Activated naive CD4-positive, alpha-beta T cell treated with anti-CD3 and anti-CD28 coated beads for 36 hours (primary cell): ENCODE data around the gene SCNN1G. TPM values are rescaled to one million over a fixed set of nuclear protein-coding genes. Genes with fewer than 3 reads are reported as not detected.

Experiments used
- CTCF ChIA-PET: fragments of 350-600 bp; sonication (Branson Sonifier 250); formaldehyde crosslinking; loops from one replicate; lab custom pipeline; 2021; ENCODE audit warnings: antibody characterized with exemption; lab: Charles Lee
- DNase-seq: peaks from one replicate; pipeline ENCODE4 v3.0.0-alpha.2; 2020
- H3K27ac Mint-ChIP-seq: one replicate; pipeline ENCODE4 v1.8.0; 2021; ENCODE audit warnings: mild to moderate bottlenecking, mixed read lengths
- H3K27me3 Mint-ChIP-seq: one replicate; pipeline ENCODE4 v1.8.0; 2021; ENCODE audit warnings: low read depth, mixed read lengths
- H3K36me3 Mint-ChIP-seq: one replicate; pipeline ENCODE4 v1.8.0; 2021; ENCODE audit warnings: low read depth, mixed read lengths
- H3K4me1 Mint-ChIP-seq: one replicate; pipeline ENCODE4 v1.8.0; 2021; ENCODE audit warnings: low read depth, mixed read lengths
- H3K4me3 Mint-ChIP-seq: one replicate; pipeline ENCODE4 v1.8.0; 2021; ENCODE audit warnings: mild to moderate bottlenecking, moderate library complexity, mixed read lengths
- H3K9me3 Mint-ChIP-seq: one replicate; pipeline ENCODE4 v1.8.0; 2021; ENCODE audit warnings: mixed read lengths
- intact Hi-C: fragments of 100-400 bp; cut with micrococcal nuclease; formaldehyde crosslinking; loops from one replicate; pipeline ENCODE4 v1.15.1; 2023
- total RNA-seq, 2 experiments: library from RNA; stranded (reverse); gene quantifications; one replicate each; pipeline ENCODE4 v1.2.3, GENCODE V29; 2021

SCNN1G gene
- total RNA-seq, 2 experiments from 2014 or later: not detected

DNA sequence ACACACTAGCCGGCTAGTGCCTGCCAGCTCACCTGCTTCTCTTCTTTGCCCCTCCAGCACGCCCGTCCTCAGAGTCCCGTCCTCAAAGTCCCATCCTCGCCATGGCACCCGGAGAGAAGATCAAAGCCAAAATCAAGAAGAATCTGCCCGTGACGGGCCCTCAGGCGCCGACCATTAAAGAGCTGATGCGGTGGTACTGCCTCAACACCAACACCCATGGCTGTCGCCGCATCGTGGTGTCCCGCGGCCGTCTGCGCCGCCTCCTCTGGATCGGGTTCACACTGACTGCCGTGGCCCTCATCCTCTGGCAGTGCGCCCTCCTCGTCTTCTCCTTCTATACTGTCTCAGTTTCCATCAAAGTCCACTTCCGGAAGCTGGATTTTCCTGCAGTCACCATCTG, 3.6 kb downstream of the SCNN1G start:
- CTCF ChIA-PET: interaction anchor here (1.8 kb wide), 1 partner anchor 248 kb away, joined by 7 read pairs; no protein-coding TSS in a partner anchor
- Mint-ChIP-seq H3K27me3 (peaks cover 51% of the 10 kb centered on the region), H3K4me1 (peaks cover 7% of the 10 kb centered on the region), H3K27ac (no peak overlapping the region), H3K9me3 (no peaks in the 10 kb centered on the region), H3K36me3 (no peaks in the 10 kb centered on the region), H3K4me3 (no peak overlapping the region)
- intact Hi-C loops: no loop called here
- no peak for DNase-seq

DNA sequence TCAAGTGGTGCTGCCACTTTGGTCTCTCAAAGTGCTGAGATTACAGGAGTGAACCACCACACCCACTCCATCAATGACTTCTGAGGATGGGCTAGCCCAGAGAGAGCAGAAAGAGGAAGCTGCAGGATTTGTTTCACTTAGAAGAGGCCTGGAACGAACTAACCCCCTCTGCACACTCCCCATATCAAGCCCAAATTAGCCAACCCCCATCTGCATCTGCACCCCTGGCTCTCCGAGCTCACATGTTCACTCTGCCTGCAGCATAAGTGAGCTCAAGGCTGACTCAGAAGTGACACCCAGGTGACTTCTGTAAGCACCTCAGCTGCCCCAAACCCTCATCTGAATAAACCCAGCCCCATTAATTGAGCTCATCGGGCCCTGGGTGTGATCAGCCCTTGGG, 4.8 kb downstream of the SCNN1G start:
- Mint-ChIP-seq H3K36me3 (no peaks in the 10 kb centered on the region), H3K4me3 (no peak overlapping the region), H3K9me3 (no peaks in the 10 kb centered on the region), H3K4me1 (peaks cover under 1% of the 10 kb centered on the region), H3K27me3 (peaks cover 41% of the 10 kb centered on the region), H3K27ac (no peak overlapping the region)
- intact Hi-C loops: no loop called here
- DNase-seq: no peak
- CTCF ChIA-PET: interaction anchor here (0.7 to 1.8 kb wide), 2 partner anchors 247 to 249 kb away, joined by 3 to 7 read pairs; no protein-coding TSS in a partner anchor

DNA sequence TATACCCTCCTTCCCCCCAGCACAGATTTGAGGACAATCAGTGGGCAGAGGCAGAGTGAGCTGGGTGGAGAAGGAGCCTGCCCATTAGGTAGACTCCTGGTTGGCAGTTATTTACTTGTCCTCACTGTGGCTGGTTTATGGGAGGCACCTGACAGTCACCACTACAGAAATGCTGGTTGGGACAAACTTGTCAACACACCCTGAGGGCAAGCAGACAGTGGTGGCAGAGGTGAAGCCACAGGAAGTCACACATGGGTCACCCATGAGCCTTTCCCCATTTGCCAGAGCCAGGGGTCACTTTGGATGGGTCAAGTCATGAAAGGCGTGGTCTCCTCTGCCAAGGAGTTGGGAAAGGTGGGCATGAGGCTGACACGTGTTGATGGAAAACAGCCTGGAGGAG, 6.4 kb downstream of the SCNN1G start:
- intact Hi-C loops: no loop called here
- Mint-ChIP-seq H3K27me3 (peaks cover 37% of the 10 kb centered on the region), H3K36me3 (no peaks in the 10 kb centered on the region), H3K9me3 (no peaks in the 10 kb centered on the region), H3K4me3 (no peak overlapping the region), H3K4me1 (no peaks in the 10 kb centered on the region), H3K27ac (no peak overlapping the region)
- DNase-seq: no peak
- CTCF ChIA-PET: no interaction called here

DNA sequence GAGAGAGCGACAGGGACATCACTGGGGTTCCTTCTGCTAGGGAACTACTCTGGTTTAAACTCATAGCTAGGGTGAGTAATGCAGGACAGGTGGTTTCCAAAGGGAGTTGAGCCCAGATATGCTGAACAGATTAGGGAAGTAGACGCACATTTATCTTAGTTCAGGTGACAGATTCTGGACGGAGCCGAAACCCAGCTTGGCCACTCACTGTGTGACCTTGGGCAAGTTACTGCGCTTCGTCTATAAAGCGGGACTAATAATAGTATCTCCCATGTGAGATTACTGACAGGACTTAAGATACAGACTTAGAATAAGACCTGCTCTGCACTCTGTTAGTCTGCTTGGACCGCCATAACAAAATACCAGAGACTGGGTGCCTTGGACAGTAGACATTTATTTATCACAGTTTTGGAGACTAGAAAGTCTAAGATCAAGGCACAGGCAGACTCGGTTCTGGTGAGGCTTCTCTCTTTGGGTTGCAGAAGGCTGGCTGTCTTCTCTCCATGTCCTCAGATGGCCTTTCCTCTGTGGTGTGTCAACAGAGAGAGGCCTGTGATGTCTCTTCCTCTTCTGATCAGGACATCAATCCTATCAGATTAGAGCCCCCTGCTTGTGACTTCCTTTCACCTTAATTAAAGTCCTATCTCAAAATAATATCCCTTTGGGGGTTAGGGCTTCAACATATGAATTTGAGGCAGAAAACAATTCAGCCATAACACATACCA, 12.1 kb downstream of the SCNN1G start:
- DNase-seq: no peak
- intact Hi-C loops: no loop called here
- H3K36me3 Mint-ChIP-seq: no peaks in the 10 kb centered on the region
- H3K27me3 Mint-ChIP-seq: peaks cover 4% of the 10 kb centered on the region
- H3K4me3 Mint-ChIP-seq: no peak overlapping the region
- H3K4me1 Mint-ChIP-seq: no peaks in the 10 kb centered on the region
- H3K27ac Mint-ChIP-seq: no peak overlapping the region
- CTCF ChIA-PET: no interaction called here
- H3K9me3 Mint-ChIP-seq: no peaks in the 10 kb centered on the region

DNA sequence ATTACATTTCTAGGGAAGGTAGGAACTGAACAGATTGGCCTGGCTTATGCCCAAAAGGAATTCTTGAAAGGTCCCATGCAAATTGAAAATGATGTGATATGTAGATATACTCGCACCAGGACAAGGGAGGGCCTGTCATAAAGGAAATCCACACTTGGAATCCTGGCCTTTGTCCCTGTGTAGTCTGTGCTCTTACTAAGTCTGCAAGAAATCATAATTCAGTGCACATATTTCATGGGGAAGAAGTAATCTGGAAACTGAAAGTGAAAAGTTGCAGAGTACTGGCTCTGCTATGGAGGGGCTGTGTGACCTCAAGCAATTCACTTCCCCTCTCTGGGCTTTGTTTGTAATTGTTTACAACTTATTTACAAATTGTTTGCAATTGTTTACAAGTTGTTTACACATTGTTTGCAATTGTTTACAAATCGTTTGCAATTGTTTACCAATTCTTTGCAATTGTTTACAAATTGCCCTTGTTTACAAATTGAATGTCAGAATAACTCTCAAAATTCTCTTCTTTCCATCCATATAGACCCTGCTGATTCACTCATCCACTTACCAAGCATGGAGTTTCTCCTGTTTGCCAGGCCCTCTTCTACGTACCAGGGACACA, 12.9 kb downstream of the SCNN1G start:
- Mint-ChIP-seq H3K27me3 (peaks cover 6% of the 10 kb centered on the region), H3K36me3 (no peaks in the 10 kb centered on the region), H3K4me3 (no peak overlapping the region), H3K27ac (no peak overlapping the region), H3K9me3 (no peaks in the 10 kb centered on the region), H3K4me1 (no peaks in the 10 kb centered on the region)
- intact Hi-C loops: no loop called here
- DNase-seq: no peak
- CTCF ChIA-PET: no interaction called here

DNA sequence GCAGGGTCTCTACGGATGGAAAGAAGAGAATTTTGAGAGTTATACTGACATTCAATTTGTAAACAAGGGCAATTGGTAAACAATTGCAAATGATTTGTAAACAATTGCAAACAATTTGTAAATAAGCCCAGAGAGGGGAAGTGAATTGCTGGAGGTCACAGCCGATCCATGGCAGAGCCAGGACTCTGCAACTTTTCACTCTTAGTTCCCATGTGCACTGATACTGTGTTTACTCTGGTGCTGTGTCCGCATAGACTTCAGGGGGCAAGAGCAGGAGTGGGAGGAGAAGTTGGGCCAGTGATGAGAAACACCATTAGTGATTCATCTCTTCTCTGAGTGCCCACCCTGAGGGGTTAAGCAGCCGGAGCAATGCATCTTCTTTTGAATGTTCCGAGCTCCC, 14.0 kb downstream of the SCNN1G start:
- intact Hi-C loops: no loop called here
- DNase-seq: no peak
- no peaks in the 10 kb centered on the region for H3K9me3 Mint-ChIP-seq
- no peaks in the 10 kb centered on the region for H3K4me1 Mint-ChIP-seq
- H3K27me3 Mint-ChIP-seq: peaks cover 13% of the 10 kb centered on the region
- CTCF ChIA-PET: no interaction called here
- H3K36me3 Mint-ChIP-seq: no peaks in the 10 kb centered on the region
- no peak overlapping the region for H3K27ac Mint-ChIP-seq
- no peak overlapping the region for H3K4me3 Mint-ChIP-seq

GRCh38 chr16:23202166-23202565, 19.6 kb downstream of the SCNN1G start:
- intact Hi-C loops: no loop called here
- Mint-ChIP-seq H3K27me3 (peaks cover 20% of the 10 kb centered on the region), H3K36me3 (no peaks in the 10 kb centered on the region), H3K4me1 (no peaks in the 10 kb centered on the region), H3K9me3 (no peaks in the 10 kb centered on the region), H3K27ac (no peak overlapping the region), H3K4me3 (no peak overlapping the region)
- CTCF ChIA-PET: interaction anchor here (1.1 kb wide), 1 partner anchor 234 kb away, joined by 3 read pairs; no protein-coding TSS in a partner anchor
- DNase-seq: no peak

DNA sequence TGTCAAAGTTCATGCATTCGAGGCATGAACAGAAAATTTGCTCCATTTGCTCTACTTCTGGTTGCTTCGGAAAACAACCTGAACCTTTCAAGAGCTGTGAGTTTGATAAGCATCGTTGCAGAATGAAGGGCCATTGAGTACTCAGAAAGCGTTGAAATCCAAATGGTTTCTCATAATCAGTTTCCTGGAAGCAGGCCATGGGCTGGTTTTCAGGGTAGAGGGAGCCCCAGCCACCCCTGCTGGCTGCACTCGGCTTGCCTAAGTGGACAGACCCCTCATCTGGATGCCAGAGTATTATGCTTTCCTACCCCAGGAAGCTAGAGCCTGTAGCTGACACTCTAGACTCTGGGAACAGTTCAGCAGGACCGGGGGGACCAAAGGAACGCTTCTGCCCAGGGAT, 24.4 kb downstream of the SCNN1G start:
- no peak overlapping the region for H3K4me3 Mint-ChIP-seq
- H3K36me3 Mint-ChIP-seq: no peaks in the 10 kb centered on the region
- no peaks in the 10 kb centered on the region for H3K9me3 Mint-ChIP-seq
- DNase-seq: no peak
- H3K27me3 Mint-ChIP-seq: peaks cover 19% of the 10 kb centered on the region
- no peaks in the 10 kb centered on the region for H3K4me1 Mint-ChIP-seq
- intact Hi-C loops: no loop called here
- H3K27ac Mint-ChIP-seq: no peak overlapping the region
- CTCF ChIA-PET: interaction anchor here (0.7 kb wide), 1 partner anchor 520 kb away, joined by 3 read pairs; no protein-coding TSS in a partner anchor

DNA sequence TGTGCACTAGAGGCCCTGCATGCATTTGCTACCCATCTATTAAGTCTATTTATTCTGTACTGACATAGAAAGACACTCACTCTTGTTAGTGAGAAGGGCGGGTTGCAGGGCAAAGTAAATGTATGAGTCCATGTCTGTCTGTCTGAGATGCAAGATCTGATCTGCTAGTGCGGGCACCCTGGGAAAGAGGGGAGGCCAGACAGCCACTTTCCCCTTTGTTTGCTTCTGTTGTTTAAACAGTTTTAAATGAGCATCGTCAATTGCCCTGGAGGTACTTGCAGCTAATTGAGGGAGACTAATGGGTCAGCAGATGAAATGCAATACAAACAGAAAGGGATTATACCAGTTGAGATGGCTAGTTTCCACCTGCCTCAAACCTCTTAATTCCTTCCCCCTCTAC, 24.9 kb downstream of the SCNN1G start:
- no peaks in the 10 kb centered on the region for H3K36me3 Mint-ChIP-seq
- no peak overlapping the region for H3K27ac Mint-ChIP-seq
- CTCF ChIA-PET: interaction anchor here (0.7 kb wide), 1 partner anchor 519 kb away, joined by 3 read pairs; no protein-coding TSS in a partner anchor
- H3K9me3 Mint-ChIP-seq: no peaks in the 10 kb centered on the region
- peaks cover 19% of the 10 kb centered on the region for H3K27me3 Mint-ChIP-seq
- intact Hi-C loops: no loop called here
- no peak for DNase-seq
- no peaks in the 10 kb centered on the region for H3K4me1 Mint-ChIP-seq
- no peak overlapping the region for H3K4me3 Mint-ChIP-seq

DNA sequence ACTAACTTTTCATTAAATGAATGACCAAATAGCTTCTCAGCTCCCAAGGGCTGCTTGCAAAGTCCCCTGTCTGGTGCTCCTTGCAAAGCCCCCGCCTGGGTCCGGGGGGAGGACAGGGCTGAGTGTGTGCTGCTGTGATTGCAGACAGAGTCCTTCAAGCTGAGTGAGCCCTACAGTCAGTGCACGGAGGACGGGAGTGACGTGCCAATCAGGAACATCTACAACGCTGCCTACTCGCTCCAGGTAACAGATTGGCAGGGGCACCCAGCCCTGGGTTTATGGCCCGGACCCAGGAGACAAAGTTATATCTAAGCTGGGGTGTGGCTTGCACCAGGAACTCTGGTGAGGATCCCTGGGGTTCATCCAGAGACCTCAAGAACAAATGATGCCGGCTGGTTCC, 27.1 kb downstream of the SCNN1G start:
- DNase-seq: no peak
- intact Hi-C loops: no loop called here
- no peak overlapping the region for H3K27ac Mint-ChIP-seq
- no peaks in the 10 kb centered on the region for H3K4me1 Mint-ChIP-seq
- H3K36me3 Mint-ChIP-seq: no peaks in the 10 kb centered on the region
- no peaks in the 10 kb centered on the region for H3K9me3 Mint-ChIP-seq
- CTCF ChIA-PET: no interaction called here
- H3K4me3 Mint-ChIP-seq: no peak overlapping the region
- peaks cover 24% of the 10 kb centered on the region for H3K27me3 Mint-ChIP-seq

GRCh38 chr16:23213831-23214230, 31.3 kb downstream of the SCNN1G start:
- H3K9me3 Mint-ChIP-seq: no peaks in the 10 kb centered on the region
- H3K27ac Mint-ChIP-seq: no peak overlapping the region
- no peaks in the 10 kb centered on the region for H3K4me1 Mint-ChIP-seq
- CTCF ChIA-PET: no interaction called here
- intact Hi-C loops: no loop called here
- H3K36me3 Mint-ChIP-seq: no peaks in the 10 kb centered on the region
- H3K4me3 Mint-ChIP-seq: no peak overlapping the region
- DNase-seq: no peak
- peaks cover 26% of the 10 kb centered on the region for H3K27me3 Mint-ChIP-seq

DNA sequence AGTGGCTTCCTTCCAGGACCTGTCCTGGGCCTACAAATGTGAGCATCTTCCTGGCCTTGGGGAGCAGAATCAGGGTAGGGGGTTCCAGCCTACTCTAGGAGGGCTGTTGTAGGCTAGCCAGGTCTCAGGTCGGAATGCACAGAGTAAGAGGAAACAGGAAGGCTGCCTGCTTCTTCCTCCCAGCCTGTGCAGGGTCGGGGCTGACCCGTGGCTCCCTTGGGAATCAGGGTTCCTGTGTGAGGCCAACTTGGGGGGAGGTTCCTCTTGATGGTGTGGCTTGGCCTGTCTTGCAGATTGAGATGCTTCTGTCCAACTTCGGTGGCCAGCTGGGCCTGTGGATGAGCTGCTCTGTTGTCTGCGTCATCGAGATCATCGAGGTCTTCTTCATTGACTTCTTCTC, 32.3 kb downstream of the SCNN1G start:
- Mint-ChIP-seq H3K4me3 (no peak overlapping the region), H3K27me3 (peaks cover 22% of the 10 kb centered on the region), H3K36me3 (no peaks in the 10 kb centered on the region), H3K27ac (no peak overlapping the region), H3K4me1 (no peaks in the 10 kb centered on the region), H3K9me3 (no peaks in the 10 kb centered on the region)
- intact Hi-C loops: no loop called here
- no peak for DNase-seq
- CTCF ChIA-PET: interaction anchor here (1.1 kb wide), 1 partner anchor 33 kb away, joined by 3 read pairs; the partner anchor contains the start of gene SCNN1G

- no peak overlapping the region for H3K4me3 Mint-ChIP-seq
- no peak overlapping the region for H3K27ac Mint-ChIP-seq
- no peak for DNase-seq
- CTCF ChIA-PET: interaction anchor here (1.1 kb wide), 1 partner anchor 33 kb away, joined by 3 read pairs; the partner anchor contains the start of gene SCNN1G
- no peaks in the 10 kb centered on the region for H3K4me1 Mint-ChIP-seq
- peaks cover 22% of the 10 kb centered on the region for H3K27me3 Mint-ChIP-seq
- no peaks in the 10 kb centered on the region for H3K9me3 Mint-ChIP-seq
- intact Hi-C loops: no loop called here
- no peaks in the 10 kb centered on the region for H3K36me3 Mint-ChIP-seq
Measured at GRCh38 chr16:23215435-23215834, 32.9 kb downstream of the SCNN1G start.
